ENCODE measurements around the gene TMEM156. TPM values are rescaled to one million over a fixed set of nuclear protein-coding genes. Genes with fewer than 3 reads are reported as not detected.
A peak's percentile ranks its signal among the peaks of the same experiment; 100 is the strongest.

TMEM156 gene
- total RNA-seq, 3 donors from 2014 or later (not counting 1 experiment from before 2014, with no cell fraction given): 13.8 to 22.3 (median 16.8) TPM

GRCh38 chr4:38952017-38952416 lies 80.2 kb downstream of the TMEM156 start:
- 100% methylated on average over 1 of the region's 1 CpG for WGBS (ENCODE audit: insufficient coverage)
- Histone ChIP-seq H3K4me3 (ENCODE audit: low read length) (no peak overlapping the region), H3K36me3 (ENCODE audit: control insufficient read depth, insufficient read depth, low read length) (no peaks in the 10 kb centered on the region), H3K4me1 (ENCODE audit: control insufficient read depth, insufficient read depth, low read length) (no peaks in the 10 kb centered on the region), H3K27me3 (ENCODE audit: control insufficient read depth, insufficient read depth, low read length) (no peaks in the 10 kb centered on the region), H3K9me3 (ENCODE audit: control insufficient read depth, insufficient read depth, low read length) (no peaks in the 10 kb centered on the region), H3K27ac (ENCODE audit: low read length) (no peak overlapping the region)
- Mint-ChIP-seq H3K36me3 (no peaks in the 10 kb centered on the region), H3K27me3 (ENCODE audit: low read depth in 2 of 2) (peaks cover 0 to 9% of the 10 kb centered on the region in 2 donors), H3K4me1 (peaks cover 0 to 11% of the 10 kb centered on the region in 2 donors), H3K27ac (no peak overlapping the region), H3K9me3 (no peaks in the 10 kb centered on the region), H3K4me3 (no peak overlapping the region)
- ATAC-seq (no peak), DNase-seq (no peak)
- TF ChIP-seq CTCF (IDR thresholded peaks at IDR 0.05): no peak
- intact Hi-C loops (cut with micrococcal nuclease): no loop called here

DNA sequence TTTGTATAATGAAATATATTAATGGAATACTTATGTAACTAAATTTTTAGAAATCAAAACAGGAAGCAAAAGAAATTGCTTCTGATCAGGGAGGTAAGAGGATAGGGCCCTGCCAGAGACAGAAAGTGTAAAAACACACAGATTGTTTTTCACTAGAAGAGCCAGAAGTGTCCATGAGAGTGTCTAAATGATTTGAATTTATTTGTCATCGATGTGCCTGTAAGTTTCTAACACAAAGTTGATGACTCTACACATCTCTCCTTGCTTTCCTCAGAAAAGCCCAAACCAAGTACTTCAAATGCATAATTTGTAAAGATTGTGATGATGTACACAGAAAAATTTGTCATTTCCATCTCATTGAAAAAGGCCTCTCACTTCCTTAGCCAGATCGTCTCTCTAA lies 80.6 kb downstream of the TMEM156 start:
- H3K4me1 Mint-ChIP-seq: peaks cover 0 to 11% of the 10 kb centered on the region in 2 donors

DNA sequence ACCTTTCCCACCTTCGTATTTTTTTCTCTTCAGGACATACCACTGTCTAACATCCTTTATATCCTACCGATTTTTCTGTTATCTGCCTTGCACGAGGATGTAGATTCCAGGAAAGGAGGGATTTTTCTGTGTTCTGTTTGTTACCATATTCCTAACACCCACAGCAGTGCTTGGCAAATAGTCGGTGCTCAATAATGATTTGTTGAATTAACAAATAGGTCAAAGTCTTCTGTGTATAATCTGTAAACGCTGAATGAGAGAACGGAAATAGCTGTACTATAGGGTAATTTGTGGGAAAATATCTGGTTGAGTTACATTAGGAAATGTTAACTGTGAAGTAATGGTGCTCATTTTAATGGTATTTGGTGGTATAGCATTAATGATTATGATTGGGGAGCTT lies 81.5 kb downstream of the TMEM156 start:
- Histone ChIP-seq H3K27me3 (ENCODE audit: control insufficient read depth, insufficient read depth, low read length) (no peaks in the 10 kb centered on the region), H3K4me1 (ENCODE audit: control insufficient read depth, insufficient read depth, low read length) (no peaks in the 10 kb centered on the region), H3K27ac (ENCODE audit: low read length) (no peak overlapping the region), H3K9me3 (ENCODE audit: control insufficient read depth, insufficient read depth, low read length) (no peaks in the 10 kb centered on the region), H3K36me3 (ENCODE audit: control insufficient read depth, insufficient read depth, low read length) (no peaks in the 10 kb centered on the region), H3K4me3 (ENCODE audit: low read length) (no peak overlapping the region)
- Mint-ChIP-seq H3K4me1 (peaks cover 0 to 11% of the 10 kb centered on the region in 2 donors), H3K36me3 (no peaks in the 10 kb centered on the region), H3K9me3 (no peaks in the 10 kb centered on the region), H3K4me3 (no peak overlapping the region), H3K27ac (peak overlapping the region in 1 of 2 donors; percentile 75), H3K27me3 (ENCODE audit: low read depth in 2 of 2) (peaks cover 0 to 9% of the 10 kb centered on the region in 2 donors)
- no peak for TF ChIP-seq CTCF (IDR thresholded peaks at IDR 0.05)
- DNase-seq (no peak), ATAC-seq (no peak)
- intact Hi-C loops (cut with micrococcal nuclease): no loop called here
- WGBS (ENCODE audit: insufficient coverage): 81% methylated on average over 5 of the region's 6 CpGs

More for the DNA sequence above, 80.6 kb downstream of the TMEM156 start:
- no peaks in the 10 kb centered on the region for H3K36me3 Mint-ChIP-seq
- H3K9me3 Mint-ChIP-seq: no peaks in the 10 kb centered on the region
- TF ChIP-seq CTCF (IDR thresholded peaks at IDR 0.05): no peak
- WGBS (ENCODE audit: insufficient coverage): 91% methylated on average over 1 of the region's 2 CpGs
- ATAC-seq (no peak), DNase-seq (no peak)
- Histone ChIP-seq H3K27me3 (ENCODE audit: control insufficient read depth, insufficient read depth, low read length) (no peaks in the 10 kb centered on the region), H3K27ac (ENCODE audit: low read length) (no peak overlapping the region), H3K4me3 (ENCODE audit: low read length) (no peak overlapping the region), H3K4me1 (ENCODE audit: control insufficient read depth, insufficient read depth, low read length) (no peaks in the 10 kb centered on the region), H3K36me3 (ENCODE audit: control insufficient read depth, insufficient read depth, low read length) (no peaks in the 10 kb centered on the region), H3K9me3 (ENCODE audit: control insufficient read depth, insufficient read depth, low read length) (no peaks in the 10 kb centered on the region)
- H3K27me3 Mint-ChIP-seq (ENCODE audit: low read depth in 2 of 2): peaks cover 0 to 9% of the 10 kb centered on the region in 2 donors
- H3K4me3 Mint-ChIP-seq: no peak overlapping the region
- intact Hi-C loops (cut with micrococcal nuclease): no loop called here
- H3K27ac Mint-ChIP-seq: no peak overlapping the region

DNA sequence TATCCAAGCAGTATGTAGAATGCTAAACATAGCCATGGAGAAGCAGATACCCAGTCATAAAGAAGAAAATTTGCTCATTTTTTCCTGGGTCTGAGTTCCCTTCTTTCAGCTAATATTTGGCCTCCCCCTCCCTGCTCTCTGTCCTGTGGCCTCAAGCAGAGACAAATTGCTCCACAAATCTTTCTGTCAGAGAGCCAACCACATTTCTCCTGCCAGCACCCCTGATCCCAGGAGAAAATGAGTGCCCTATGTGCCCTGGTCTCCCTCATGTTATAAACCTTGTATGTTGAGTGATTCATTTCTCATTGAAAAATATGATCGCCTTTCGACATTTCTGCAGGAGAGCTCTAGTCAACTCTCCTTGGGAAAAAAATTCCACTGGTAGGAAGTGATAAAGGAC lies 82.0 kb downstream of the TMEM156 start:
- Histone ChIP-seq H3K4me1 (ENCODE audit: control insufficient read depth, insufficient read depth, low read length) (no peaks in the 10 kb centered on the region), H3K4me3 (ENCODE audit: low read length) (no peak overlapping the region), H3K27ac (ENCODE audit: low read length) (no peak overlapping the region), H3K27me3 (ENCODE audit: control insufficient read depth, insufficient read depth, low read length) (no peaks in the 10 kb centered on the region), H3K9me3 (ENCODE audit: control insufficient read depth, insufficient read depth, low read length) (no peaks in the 10 kb centered on the region), H3K36me3 (ENCODE audit: control insufficient read depth, insufficient read depth, low read length) (no peaks in the 10 kb centered on the region)
- Mint-ChIP-seq H3K4me3 (no peak overlapping the region), H3K36me3 (no peaks in the 10 kb centered on the region), H3K27me3 (ENCODE audit: low read depth in 2 of 2) (peaks cover 0 to 9% of the 10 kb centered on the region in 2 donors), H3K4me1 (peaks cover 0 to 11% of the 10 kb centered on the region in 2 donors), H3K9me3 (no peaks in the 10 kb centered on the region), H3K27ac (peak overlapping the region in 1 of 2 donors; percentile 75)
- no peak for TF ChIP-seq CTCF (IDR thresholded peaks at IDR 0.05)
- intact Hi-C loops (cut with micrococcal nuclease): no loop called here
- DNase-seq (no peak), ATAC-seq (no peak)
- WGBS (ENCODE audit: insufficient coverage): 95% methylated on average over 2 of the region's 2 CpGs

All from natural killer cell (primary cell).